Stomach smooth muscle (tissue), 2 donors: ENCODE measurements around the gene SYMPK.

ENCODE experiments used
- H3K27ac ChIP-seq: one replicate; pipeline ENCODE4 v1.7.0; 2013; ENCODE audit warnings: mild to moderate bottlenecking, low read length, inconsistent platforms
- H3K27me3 ChIP-seq, 2 donors: one replicate each; pipeline ENCODE4 v1.7.0; 2013; ENCODE audit warnings: low read length in 2 of 2; ENCODE audit not compliant: insufficient read depth in 2 of 2, control insufficient read depth in 1 of 2
- H3K36me3 ChIP-seq, 2 donors: one replicate each; pipeline ENCODE4 v1.7.0; 2013; ENCODE audit warnings: low read length in 2 of 2; ENCODE audit not compliant: control insufficient read depth in 2 of 2, insufficient read depth in 2 of 2
- H3K4me1 ChIP-seq: one replicate; pipeline ENCODE4 v1.7.0; 2013; ENCODE audit warnings: low read length; ENCODE audit not compliant: control insufficient read depth, insufficient read depth
- H3K4me3 ChIP-seq, 2 donors: one replicate each; pipeline ENCODE4 v1.7.0; 2013; ENCODE audit warnings: low read length in 2 of 2
- H3K9ac ChIP-seq, 2 donors: one replicate each; pipeline ENCODE4 v1.7.0; 2013; ENCODE audit warnings: low read length in 2 of 2, mild to moderate bottlenecking in 1 of 2
- H3K9me3 ChIP-seq, 2 donors: one replicate each; pipeline ENCODE4 v1.7.0; 2013; ENCODE audit warnings: low read length in 2 of 2; ENCODE audit not compliant: control insufficient read depth in 2 of 2
- donor health status: healthy.
- donor health status: Pancreatic carcinoma.

Gene SYMPK

DNA sequence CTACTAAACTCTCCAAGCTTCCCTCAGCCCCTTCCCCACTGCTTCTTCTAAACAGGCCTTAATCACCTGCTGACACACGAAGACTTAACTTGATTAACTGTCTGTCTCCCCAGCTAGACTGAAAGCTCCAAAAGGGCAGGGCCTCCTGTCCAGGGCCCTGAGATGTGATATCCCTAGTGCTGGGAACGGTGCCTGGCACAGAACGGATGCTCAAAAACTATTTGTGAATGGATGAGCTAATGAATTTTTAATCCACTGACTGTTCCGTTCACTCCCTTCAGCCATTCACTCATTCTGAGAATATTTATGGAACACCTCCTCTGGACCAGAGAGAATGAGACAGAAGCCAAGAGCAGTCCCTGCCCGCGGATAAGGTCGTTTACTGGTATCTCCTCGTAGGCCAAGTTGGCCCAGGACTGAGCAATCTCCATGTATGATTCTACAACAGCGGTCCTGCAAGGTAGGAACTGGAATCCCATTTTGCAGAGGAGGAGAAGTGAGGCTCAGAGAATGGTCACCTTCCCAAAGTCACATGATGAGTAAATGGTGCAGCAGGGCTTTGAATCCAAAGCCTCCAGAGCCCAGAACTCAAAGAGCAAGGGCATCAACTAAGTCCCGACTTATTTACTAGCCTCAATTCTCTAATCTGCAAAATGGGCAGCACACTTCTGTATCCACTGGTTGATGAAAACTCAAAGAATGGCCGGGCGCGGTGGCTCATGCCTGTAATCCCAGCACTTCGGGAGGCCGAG, 73.7 kb downstream of the SYMPK start:
- peaks cover 20 to 25% of the 10 kb centered on the region in 2 donors for H3K36me3 ChIP-seq
- H3K27me3 ChIP-seq, result no peaks in the 10 kb centered on the region
- no peak overlapping the region for H3K4me3 ChIP-seq
- no peak overlapping the region for H3K27ac ChIP-seq
- no peak overlapping the region for H3K9ac ChIP-seq
- H3K9me3 ChIP-seq, result no peaks in the 10 kb centered on the region
- H3K4me1 ChIP-seq, result peaks cover 38% of the 10 kb centered on the region

DNA sequence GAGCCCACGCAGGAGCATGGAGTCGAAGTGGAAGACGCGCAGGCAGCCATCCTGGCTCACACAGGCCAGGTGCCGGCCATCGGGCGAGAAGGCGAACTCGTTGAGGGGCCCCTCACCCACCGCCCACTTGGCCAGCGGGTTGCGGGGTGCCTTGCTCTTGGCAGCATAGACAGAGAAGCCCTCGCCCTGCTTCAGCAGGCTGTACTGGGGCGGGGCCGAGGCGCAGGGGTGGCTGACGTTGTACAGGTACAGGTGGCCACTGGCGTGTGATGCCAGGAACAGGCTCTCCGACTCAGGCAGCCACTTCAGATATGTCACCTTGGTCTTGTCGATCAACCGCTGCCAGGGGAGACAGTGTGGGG, 76.4 kb downstream of the SYMPK start:
- Histone ChIP-seq H3K4me1 (peaks cover 42% of the 10 kb centered on the region), H3K9me3 (no peaks in the 10 kb centered on the region), H3K9ac (no peak overlapping the region), H3K4me3 (no peak overlapping the region), H3K27ac (peak overlapping the region; percentile 86), H3K36me3 (peaks cover 20 to 25% of the 10 kb centered on the region in 2 donors), H3K27me3 (no peaks in the 10 kb centered on the region)

DNA sequence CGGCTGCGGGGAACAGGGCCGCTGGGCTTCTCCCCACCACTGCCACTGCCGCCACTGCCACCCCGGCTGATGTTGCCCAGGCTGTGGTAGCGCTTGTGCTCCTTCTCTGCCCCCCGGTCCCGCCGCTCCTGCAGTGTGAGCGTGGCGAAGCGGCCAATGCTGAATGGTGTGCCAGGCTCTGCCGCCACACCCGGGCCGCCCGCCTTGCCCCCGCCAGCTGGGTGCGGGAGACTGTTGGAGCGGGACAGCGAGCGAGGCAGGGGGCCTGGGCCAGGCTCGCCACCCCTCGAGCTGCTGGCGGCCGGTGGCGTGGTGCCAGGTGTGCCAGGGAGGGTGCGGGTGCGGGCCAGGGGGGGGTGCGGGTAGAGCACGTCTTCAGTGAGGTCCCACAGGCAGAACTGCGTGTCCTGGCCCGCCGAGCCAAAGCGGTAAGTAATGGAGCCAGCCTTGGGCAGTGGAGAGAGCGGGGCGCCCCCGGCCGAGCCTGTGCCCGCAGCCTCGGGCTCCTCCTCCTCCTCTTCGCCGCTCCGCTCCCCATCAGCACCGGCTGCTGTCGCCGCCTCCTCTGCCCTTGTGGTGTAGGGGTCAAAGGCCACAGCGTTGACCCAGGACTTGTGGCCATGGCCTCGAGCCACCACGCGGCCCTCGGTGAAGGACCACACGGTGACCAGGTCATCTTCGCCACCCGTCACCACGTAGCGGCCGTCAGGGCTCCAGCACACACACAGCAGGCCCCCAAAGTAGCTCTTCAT, 77.0 kb downstream of the SYMPK start:
- no peak overlapping the region for H3K4me3 ChIP-seq
- no peaks in the 10 kb centered on the region for H3K27me3 ChIP-seq
- H3K36me3 ChIP-seq, result peaks cover 20 to 25% of the 10 kb centered on the region in 2 donors
- H3K4me1 ChIP-seq, result peaks cover 42% of the 10 kb centered on the region
- no peak overlapping the region for H3K9ac ChIP-seq
- H3K27ac ChIP-seq, result peak overlapping the region; percentile 86
- no peaks in the 10 kb centered on the region for H3K9me3 ChIP-seq

DNA sequence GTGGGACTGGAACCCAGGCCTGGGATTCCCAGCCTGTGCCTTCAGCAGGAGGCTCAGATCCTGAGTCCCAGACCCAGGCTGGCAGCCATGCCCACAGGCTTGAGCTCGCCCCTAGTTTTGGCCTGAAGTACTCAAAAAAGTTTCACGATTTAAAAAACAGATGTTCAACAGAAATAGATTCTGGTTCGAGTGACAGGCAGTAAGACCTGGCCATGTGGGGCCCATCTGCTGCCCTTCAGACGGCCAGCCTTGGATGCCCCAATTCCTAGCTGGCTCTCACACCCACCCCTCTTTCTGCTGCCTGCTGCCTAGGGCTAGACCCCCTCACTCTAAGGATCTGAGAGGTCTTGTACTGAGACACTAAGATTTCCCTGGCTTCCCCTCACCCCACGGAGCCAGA, 77.8 kb downstream of the SYMPK start:
- Histone ChIP-seq H3K9me3 (no peaks in the 10 kb centered on the region), H3K9ac (peak overlapping the region in 1 of 2 donors; percentile 55), H3K4me3 (no peak overlapping the region), H3K4me1 (peaks cover 47% of the 10 kb centered on the region), H3K36me3 (peaks cover 15 to 22% of the 10 kb centered on the region in 2 donors), H3K27ac (peak overlapping the region; percentile 86), H3K27me3 (no peaks in the 10 kb centered on the region)

DNA sequence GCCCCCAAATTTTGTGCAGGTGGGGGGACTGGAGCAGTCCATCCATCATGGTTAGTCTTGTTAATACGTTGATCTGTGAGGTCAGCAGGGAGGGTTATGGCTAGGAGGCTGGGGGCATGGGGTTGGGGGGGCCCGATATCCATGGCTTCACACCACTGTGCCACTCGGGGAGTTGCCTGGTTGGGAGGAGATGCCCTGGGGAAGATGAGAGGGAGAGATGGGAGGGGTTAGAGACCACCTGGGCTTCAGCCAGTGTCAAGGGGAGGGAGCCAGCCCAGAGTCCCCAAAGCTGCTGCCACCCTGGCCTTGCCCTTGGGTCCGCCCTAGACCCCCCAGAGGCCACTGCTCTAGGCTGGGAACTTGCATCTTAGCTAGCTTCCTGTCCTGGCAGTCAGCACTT, 78.9 kb downstream of the SYMPK start:
- H3K9ac ChIP-seq, result peak overlapping the region in 1 of 2 donors; percentile 64
- peak overlapping the region; percentile 86 for H3K27ac ChIP-seq

DNA sequence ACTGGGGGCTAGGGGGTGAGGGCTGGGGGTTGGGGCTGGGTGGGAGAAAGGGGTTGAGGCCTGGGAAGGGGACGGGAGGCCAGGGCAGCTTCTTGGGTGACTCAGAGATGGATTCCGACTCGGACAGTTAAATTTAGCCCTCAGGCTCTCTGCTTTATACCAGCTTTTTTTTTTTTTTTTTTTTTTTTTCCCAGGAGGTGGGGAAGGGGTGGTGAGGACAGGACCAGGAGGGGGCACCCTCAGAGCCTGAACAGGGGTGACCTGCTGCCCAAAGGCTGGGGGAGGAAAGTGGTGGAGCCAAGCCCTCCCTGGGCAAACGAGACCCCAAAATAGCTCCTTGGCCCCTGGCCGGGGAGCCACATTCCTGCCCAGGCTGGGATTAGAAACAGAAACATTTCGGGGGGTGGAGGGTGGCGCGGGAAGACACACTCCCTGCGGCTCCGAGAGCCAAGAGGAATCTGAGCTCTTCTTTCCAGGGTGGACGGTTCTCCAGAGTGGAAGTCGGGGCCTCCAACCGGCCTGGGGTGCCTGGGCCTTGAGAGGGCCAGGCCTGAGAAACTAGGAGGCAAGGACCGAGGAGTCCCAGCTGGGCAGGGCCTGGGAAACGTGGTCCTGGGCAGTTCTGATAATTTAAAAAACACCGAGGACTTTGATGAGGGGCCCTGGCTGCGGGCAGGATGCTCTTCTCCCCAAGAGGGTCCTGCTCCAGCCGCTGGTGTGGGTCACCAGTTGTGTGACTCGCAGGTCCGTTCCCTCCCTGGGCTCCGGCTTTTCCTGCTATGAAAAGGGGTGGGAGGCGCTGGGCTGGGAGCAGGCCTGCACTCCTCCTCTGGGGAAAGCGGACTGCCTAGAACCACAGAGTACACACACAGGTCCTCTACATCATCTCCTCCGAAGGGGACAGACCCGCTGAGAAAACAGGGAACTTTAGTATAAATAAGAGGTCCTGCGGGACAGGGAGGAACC, 79.8 kb downstream of the SYMPK start:
- Histone ChIP-seq H3K27ac (peak overlapping the region; percentile 86), H3K36me3 (peaks cover 9 to 20% of the 10 kb centered on the region in 2 donors), H3K9ac (peak overlapping the region; percentile 51 to 64), H3K4me3 (peak overlapping the region; percentile 48 to 95), H3K4me1 (peaks cover 63% of the 10 kb centered on the region), H3K27me3 (no peaks in the 10 kb centered on the region), H3K9me3 (no peaks in the 10 kb centered on the region)

More for the DNA sequence above, 78.9 kb downstream of the SYMPK start:
- H3K27me3 ChIP-seq, result no peaks in the 10 kb centered on the region
- peaks cover 55% of the 10 kb centered on the region for H3K4me1 ChIP-seq
- peak overlapping the region in 1 of 2 donors; percentile 95 for H3K4me3 ChIP-seq
- no peaks in the 10 kb centered on the region for H3K9me3 ChIP-seq
- H3K36me3 ChIP-seq, result peaks cover 13 to 18% of the 10 kb centered on the region in 2 donors

DNA sequence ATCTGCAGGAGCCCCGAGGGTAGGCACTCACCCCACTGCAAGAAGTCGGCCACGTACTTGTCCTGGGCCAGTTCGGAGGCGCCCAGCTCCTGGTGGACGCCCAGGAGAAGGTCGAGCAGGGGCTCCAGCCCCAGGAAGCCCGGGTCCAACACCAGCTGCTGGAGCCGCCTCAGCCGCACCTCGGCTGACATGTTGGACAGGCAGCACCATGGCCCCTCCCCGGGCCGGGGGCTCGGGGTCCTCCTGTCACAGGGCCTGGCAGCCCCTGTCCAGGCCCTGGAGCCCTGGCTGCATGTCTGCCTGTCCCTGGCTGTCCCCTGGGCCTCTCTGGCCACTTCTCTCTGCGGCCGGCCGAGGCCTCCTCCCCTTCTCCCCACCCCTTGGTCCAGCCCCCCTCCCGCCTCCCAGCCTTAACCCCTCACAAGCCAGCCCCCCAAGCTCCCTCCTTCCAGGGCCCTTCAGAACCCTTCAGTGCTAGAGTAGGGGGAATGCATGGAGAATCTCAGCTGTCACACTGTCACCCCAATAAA, 80.7 kb downstream of the SYMPK start, which contains the start of gene DMPK:
TSS of gene DMPK (minus strand) at position 329 of the 530 bp plus-strand sequence. CDS start at position 191, 138 bp downstream.
- peak within 1 kb of the TSS; percentile 86 for H3K27ac ChIP-seq
- peak within 1 kb of the TSS; percentile 74 to 85 for H3K9ac ChIP-seq
- peaks cover 16 to 26% of the 10 kb centered on the region in 2 donors for H3K36me3 ChIP-seq
- H3K27me3 ChIP-seq, result no peaks in the 10 kb centered on the region
- H3K4me1 ChIP-seq, result peaks cover 63% of the 10 kb centered on the region
- H3K9me3 ChIP-seq, result no peaks in the 10 kb centered on the region
- peak within 1 kb of the TSS; percentile 63 to 95 for H3K4me3 ChIP-seq

DNA sequence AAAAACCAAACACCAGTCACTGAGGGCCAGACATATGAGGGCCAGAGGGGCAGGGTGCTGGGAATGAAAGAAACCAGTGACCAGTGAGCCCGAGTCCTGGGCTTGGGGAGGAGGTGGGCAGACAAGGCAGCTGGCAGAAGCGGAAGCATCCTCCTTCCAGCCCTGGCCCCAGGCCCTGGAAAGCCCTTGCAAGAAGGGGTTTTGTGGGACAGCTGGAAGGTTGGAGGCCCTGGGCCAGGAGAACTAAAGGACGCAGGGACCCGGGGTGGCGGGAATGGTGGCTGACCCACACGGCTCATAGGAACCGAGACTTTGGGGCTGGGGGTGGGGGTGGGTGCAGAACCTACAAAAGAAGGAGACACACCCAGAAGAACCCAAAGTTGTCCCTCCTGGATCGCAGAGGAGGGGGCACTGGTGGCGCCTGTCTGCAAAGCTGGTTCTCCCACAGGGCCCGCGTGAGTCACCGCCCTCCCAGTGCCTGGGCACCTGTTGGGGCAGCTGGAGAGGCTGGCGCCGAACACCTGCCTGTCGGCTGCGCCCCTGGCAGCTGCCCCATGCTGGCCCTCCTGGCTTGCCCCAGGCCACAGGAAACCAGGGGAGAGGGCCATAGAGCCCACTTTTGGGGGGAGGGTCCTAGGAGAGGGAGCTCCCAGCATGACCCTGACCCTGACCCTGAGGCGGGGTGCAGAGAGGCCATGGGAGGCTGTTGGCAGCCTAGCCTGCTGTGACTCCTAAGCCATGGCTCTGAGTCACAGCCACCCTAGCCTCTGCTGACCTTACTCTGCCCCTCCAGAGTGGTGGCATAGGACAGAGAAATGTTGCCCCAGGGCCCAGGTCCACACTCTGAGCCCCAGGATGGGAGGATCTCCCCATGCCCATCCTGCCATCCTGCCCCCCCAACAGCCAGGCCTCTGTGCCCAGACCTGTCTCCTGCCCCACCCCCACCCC, 81.5 kb downstream of the SYMPK start:
- Histone ChIP-seq H3K9ac (peak overlapping the region; percentile 74 to 85), H3K4me3 (peak overlapping the region; percentile 63 to 95), H3K9me3 (no peaks in the 10 kb centered on the region), H3K27me3 (no peaks in the 10 kb centered on the region), H3K27ac (peak overlapping the region; percentile 86), H3K36me3 (peaks cover 19 to 26% of the 10 kb centered on the region in 2 donors), H3K4me1 (peaks cover 63% of the 10 kb centered on the region)

DNA sequence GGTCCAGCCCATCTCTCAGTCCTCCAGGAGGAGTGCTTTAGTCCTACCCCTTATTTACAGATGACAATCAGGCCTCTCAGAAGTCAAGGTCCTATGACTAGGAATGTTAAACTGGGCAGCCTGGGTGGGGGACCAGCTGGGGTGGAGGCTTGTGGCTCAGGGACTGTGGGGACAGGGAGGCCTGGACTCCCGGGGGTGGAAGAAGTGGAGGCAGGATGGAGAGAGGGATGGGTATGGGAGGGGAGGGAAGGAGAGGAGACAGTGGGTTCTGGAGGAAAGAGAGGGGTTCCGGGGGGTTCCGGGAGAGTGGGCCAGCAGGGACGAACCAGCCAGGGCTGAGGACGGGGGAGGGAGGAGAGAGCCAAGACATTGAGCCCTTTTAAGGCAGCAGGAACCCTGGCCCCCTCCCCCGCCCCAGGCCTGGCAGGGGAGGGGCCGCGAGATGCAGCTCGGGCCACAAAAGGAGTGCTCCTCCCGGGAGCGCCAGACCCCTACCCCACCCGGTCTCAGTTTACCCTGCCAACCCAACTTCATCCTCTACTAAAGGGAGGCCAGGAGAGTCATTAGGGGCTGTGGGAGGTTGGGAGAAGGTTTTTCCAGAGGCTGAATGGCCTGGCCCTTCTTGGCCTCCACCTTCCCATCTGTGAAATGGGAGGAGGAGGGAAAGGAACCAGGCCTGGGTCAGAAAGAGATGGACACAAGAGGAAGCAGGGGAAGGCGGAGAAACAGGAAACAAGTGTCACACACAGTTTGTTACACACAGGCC, 82.3 kb downstream of the SYMPK start:
- Histone ChIP-seq H3K4me1 (peaks cover 57% of the 10 kb centered on the region), H3K36me3 (peaks cover 17 to 25% of the 10 kb centered on the region in 2 donors), H3K4me3 (peak overlapping the region; percentile 63 to 95), H3K27ac (peak overlapping the region; percentile 86), H3K9me3 (no peaks in the 10 kb centered on the region), H3K9ac (peak overlapping the region; percentile 74 to 85), H3K27me3 (no peaks in the 10 kb centered on the region)
